AG08395 (cell line): ENCODE measurements around the gene RRAS.

Source experiments
- DNase-seq: peaks from one replicate; pipeline ENCODE4 v3.0.0; 2012; ENCODE audit warnings: mixed read lengths, low spot score

Gene RRAS

DNA sequence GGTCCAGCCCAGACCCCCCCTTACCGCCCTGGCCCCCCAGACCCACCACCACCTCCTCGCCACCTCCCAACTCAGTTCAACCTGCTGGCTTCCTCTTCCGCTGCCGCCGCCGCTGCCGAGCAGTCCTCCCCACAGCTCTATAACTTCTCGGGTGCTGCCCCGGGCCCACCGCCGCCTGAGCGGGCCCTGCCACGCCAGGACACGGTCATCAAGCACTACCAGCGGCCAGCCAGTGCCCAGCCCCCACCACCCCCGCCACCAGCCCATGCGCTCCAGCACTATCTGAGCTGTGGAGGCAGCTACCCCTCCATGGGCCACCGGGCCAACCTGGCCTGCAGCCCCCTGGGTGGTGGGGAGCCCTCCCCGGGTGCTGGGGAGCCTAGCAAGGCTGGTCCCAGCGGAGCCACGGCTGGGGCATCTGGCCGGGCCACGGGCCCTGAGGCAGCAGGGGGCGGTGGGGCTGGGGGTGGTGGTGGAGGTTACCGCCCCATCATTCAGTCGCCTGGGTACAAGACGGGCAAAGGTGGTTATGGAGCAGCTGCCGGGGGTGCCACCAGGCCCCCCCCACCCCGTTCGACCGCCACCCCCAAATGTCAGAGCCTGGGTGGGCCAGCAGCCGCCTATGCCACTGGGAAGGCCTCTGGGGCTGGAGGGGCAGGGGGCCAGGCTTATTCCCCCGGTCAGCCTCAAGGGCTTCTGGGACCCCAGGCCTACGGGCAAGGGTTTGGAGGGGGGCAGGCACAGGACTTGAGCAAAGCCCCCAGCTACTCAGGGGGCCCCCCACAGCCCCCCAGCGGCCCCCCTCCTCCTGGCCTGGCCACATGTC, 44.7 kb downstream of the RRAS start:
- no peak for DNase-seq

DNA sequence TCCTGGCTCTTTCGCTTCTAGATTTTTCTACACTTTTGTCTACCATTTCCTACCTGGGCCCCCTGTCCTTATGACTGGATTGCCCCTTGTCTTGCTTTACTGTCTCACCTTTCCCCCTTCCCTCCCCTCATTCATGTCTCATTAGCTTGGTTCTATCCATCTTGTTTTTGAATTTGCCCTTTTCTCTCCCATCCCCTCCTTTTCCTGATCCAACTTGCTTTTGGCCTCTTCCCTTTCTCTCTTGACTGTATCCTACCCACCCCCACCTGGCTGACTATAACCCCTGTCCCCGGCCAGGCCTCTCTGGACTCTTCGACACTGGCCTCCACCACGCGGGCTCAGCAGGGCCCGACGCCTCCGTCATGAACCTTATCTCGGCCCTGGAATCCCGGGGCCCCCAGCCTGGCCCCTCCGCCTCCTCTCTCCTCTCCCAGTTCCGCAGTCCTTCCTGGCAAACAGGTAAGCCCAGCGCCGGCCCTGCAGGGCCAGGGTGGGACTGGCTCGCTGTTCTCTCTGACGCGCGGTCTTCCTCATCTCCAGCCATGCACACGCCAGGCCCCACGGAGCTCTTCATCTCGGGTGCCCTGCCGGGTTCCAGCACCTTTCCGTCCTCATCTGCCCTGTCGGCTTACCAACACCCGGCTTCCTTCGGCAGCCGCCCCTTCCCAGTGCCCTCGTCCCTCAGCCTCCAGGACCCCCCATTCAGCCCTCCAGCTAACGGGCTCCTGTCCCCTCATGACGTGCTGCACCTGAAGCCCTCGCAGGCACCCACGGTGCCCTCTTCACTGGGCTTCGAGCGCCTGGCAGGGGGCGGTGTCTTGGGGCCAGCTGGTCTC, 45.6 kb downstream of the RRAS start:
- no peak for DNase-seq

DNA sequence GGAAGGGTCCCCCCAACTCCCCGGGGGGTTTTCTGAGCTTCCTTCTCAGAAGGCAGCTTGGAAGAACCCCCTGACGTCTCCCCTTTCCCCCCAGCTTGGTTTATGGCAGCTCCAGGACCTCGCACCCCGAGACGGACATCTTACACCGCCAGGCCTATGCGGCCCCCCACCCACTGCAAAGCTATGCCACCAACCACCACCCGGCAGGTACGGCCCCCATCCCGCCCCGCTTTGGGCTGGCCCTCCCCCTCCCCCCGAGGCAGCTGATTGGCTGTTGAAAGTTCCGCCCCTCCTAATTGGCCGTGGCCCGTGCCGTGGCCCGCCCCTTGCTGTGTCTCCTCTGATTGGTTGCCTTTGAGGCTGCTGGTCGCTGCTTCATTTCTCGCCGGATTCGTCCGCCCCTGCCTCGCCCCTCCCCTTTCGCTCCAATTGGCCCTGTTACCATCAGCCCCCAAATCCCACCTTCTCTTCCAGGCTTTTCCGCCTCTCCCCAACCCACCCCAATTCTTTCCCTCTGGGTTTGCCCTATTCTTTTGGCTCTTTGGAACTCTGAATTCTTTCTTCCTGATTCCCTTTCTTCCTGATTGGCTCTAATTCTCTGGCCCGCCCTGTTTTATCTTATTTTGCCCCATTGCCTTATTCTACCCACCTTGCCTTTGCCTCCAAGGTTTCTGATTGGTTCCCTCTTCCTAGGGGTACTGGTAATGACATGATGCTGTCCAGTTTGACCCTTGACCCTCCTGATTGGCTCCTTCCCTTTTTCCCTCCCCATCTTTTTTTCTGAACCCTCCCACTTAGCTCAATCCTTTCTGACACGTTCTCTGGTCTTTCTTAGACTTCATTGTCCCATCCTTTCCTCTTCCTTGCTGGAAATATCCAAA, 46.5 kb downstream of the RRAS start:
- peak; percentile 100 for DNase-seq

DNA sequence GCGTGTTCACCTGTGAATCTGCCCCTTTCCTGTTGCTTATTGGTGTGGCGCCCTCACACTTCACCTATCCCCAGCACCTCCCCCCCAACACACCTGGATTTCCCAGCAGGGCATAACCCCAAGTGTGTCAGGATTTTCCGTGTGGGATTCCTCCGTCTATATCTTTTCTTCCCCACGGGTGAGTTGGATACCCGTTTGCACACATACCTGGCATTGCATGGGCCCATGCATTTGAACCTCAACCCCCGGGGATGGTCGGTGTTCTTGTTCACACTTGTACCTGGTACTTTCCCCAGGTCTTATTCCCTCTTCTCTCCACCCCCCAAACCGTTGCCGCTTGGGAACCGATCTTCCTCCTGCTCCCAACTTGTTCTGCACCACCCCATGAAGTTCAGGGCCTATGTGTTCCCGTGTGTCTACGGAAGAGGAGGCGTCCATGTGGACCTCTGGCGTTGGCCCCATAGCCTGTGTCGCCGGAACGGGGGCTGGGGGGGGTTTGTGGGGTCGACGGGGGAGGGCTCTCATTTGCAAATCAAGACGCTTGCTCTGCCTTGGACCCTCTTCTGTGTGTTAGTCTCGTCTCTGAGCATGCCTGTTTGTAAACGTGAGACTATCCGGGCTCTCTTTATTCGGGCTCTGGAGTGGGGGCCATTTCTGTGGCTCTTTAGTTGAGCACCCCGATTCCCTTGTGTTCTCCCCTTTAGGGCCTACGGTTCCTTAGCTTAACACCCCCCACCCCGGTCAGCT, 47.3 kb downstream of the RRAS start:
- DNase-seq: no peak

DNA sequence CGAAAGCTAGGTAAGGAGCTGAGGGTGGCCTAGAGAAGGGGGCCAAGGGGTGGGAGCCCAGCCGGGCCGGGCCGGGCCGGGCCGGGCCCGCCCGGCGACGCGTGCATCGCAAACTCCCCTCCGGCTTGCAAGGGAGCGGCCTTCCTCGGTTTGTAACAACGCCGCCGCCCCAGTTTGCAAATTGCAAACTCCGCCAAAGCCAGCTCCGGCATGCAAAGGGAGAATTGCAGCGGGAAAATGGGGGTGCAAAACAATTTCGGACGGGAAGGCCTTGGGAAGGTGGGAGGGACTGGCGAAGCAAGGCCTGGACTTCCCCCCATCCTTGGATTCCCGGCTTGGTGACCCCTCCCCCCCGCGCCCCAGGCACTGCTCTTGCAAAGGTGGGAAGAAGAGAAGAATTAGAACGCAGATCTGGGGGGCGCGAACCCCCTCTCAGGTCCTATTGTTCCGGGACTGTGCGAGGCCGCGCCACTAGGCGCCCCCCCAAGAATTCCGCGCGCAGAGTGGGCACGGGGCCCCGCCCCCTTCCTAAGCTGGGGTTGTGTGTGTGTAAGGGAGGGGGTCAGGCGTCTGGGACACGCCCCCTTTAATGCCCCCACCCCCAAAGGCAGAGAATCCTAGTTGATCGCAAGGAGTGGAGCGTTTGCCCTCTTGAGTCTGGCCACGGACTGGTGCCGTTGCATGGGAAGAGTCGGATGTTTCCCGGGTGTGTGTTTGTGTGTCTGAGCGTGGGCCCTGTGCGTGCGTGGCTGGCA, 48.0 kb downstream of the RRAS start:
- DNase-seq: peak; percentile 34

DNA sequence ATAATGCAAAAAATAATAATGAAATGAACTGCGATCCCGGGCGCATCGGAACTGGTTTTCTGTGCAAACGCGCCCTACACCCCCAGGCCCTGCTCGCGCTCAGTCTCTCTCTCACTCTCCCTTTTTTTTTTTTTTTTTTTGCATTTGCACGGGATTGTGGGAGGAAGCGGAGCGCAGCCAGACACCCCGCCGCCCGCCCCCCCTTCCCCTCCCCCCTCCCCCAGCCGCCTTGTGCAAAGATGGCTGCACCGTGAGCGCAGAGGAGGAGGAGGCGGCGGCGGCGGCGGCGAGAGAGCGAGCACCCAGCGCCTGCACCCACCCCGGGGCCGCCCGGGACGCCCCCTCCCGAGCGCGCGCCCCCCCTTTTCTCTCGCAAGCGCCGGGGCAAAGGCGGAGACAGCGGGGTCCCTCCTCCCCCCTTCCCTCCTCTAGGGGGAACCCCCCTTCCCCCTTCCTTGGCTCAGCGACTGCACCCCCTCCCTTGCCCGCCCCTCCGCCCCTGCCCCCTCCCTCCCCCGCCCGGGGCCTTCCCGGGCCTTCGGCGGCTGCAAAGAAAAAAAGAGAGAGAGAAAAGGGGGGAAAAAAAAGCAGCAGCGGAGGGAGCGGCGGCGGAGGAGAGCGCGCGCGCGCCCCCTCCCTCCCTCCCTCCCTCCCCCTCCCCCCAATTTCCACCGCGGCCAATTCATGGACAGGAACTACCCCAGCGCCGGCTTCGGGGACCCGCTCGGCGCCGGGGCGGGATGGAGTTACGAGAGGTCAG, 48.8 kb downstream of the RRAS start, which contains the start of gene PRR12:
Gene PRR12 (plus strand): TSS at position 212 of the 760 bp plus-strand sequence. CDS start 473 bp downstream, at position 685.
- peak; percentile 88 for DNase-seq

DNA sequence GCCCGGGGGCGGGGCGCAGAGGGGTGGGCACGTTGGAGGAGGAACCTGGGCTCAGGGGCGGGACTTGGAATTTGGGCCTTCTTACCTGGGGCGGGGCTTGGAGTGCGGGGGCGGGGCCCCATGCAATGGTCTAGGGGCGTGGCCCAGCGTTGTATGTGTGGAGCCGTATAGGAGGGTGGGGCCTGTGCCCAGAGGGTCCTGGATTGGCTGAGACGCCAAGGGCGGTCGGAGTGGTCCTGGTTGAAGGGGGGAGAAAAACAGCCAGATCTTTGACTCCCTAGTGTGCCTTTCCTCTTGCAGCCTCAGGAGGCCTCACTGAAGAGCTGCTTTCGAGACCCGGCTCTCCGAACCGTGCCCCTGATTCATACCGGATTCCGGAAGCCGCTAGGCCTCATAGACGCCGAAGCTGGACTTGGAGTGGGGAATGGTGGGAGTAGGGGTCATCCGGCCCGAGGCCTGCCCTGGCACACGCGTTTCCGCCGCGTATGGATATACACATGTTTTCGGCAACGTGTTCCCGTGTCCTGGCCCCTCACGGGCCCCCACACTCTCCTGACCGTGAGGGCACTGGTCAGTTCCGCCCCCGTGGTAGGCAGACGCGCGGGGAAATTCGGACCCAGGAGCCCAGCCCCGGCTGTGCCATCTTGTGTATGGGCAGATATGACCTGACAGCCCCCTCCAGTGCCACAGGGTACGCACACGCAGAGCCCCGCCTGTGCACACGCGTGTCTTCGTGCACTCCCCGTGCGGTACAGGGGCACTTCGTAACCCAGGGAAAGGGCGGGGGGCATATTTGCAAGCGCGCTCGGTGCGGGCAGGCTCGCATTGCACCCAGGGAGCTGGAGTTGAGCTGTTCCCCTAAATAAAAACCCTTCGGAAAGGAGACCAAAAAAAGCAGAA, 49.6 kb downstream of the RRAS start:
- DNase-seq: peak; percentile 96

DNA sequence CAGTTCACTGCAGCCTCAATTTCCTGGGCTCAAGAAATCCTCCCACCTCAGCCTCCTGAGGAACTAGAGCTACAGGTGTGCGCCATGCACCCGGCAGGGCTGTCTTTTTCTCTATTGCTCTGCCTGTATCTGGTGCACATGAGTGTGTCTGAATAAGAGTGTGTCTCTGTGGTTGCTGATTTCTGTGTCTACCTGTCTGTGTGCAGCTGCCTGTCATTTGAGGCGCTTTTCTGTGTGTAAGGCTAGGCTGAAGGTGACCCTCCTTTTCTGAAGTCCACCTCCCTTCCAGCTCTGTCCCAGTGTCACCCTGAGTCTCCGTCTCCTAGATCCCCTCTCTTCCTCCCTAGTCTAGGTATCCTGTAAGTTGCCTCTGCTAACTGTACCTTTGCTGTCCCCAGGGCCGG, 50.4 kb downstream of the RRAS start:
- no peak for DNase-seq

DNA sequence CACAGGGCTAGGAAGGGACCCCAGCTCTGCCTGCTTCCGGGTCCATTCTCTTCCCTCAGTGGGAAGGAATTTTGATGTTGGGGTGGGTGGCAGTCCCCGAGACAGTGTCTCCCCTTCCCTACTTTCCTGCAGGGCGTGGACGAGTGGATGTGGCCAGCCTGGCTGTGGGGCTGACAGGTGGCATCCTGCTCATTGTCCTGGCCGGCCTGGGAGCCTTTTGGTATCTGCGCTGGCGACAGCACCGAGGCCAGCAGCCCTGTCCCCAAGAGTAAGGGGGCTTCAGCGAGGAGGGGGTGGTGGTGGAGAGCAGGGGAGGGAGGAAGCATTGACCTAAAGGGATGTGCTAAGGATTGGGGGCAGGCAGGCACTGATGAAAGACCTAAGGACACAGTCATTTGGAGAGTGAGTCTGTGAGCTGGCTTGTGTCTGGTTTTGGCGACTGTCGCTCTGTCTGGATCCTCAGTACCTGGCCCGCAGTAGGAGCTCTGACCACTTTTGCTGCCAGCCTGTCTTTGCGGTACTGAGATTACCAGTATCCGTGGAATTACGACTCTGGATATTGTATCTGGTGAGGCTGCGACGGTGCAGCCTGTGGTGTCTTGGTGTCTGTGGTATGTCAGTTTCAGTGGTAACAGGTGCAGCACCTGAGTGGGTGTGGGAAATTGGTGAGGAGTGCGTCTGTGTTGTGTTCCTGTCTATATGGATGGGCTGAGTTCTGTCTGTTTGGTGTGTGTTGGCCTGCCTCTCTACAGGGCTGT, 51.4 kb downstream of the RRAS start:
- no peak for DNase-seq

DNA sequence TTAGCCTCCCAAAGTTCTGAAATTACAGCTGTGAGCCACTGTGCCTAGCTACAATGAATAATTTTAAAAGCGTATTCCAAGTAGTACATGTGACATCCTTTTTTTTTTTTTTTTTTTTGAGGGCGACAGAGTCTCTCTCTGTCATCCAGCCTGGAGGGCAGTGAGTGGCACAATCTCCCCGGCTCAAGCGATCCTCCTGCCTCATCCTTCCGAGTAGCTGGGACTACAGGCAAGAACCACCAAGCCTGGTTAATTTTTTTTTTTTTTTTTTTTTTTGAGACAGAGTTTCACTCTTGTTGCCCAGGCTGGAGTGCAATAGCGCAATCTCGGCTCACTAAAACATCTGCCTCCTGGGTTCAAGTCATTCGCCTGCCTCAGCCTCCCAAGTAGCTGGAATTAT, 52.7 kb downstream of the RRAS start:
- DNase-seq: no peak
